ENCODE measurements around the gene NKIRAS1. TPM values are rescaled to one million over a fixed set of nuclear protein-coding genes. Genes with fewer than 3 reads are reported as not detected.

Gene NKIRAS1
- total and polyA plus RNA-seq, 12 donors = 9.4 to 24.2 (median 19.1) TPM

DNA sequence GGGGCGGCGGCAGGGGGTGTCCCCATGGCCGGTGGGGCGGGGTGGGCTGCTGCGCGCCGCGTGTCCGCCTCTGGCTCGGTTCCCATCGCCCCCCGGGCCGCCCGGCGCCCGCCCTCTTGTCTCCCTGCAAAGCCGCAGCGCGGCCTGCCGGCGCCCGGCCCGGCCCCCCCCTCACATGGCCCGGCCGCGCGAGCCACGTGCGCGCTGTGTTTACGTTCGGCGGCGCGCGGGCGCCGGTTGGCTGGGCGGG is 28.8 kb upstream of the NKIRAS1 start:
- no peak for DNase-seq
- Histone ChIP-seq H3K4me1 (peaks cover 19 to 51% (median 49%) of the 10 kb centered on the region in 9 donors), H3K36me3 (peaks cover 0 to 5% (median 0%) of the 10 kb centered on the region in 9 donors), H3K27ac (peak overlapping the region; percentile 87 to 100 (median 98)), H3K9me3 (no peaks in the 10 kb centered on the region), H3K27me3 (no peaks in the 10 kb centered on the region), H3K4me3 (peak overlapping the region; percentile 55 to 96 (median 74))
- intact Hi-C loops (cut with DNase I) = loop anchor here in 6 of 10 donors (1.0 to 2.0 kb wide), 2 partner anchors 28 to 29 kb away; partner anchors contain the start of genes RPL15 (in 6 of the 6) and NKIRAS1 (in 4 of the 6)
- 1% methylated on average over 34 to 39 of the region's 39 CpGs for WGBS, 2 donors
- no peak for ATAC-seq
- TF ChIP-seq, protein P1, sequence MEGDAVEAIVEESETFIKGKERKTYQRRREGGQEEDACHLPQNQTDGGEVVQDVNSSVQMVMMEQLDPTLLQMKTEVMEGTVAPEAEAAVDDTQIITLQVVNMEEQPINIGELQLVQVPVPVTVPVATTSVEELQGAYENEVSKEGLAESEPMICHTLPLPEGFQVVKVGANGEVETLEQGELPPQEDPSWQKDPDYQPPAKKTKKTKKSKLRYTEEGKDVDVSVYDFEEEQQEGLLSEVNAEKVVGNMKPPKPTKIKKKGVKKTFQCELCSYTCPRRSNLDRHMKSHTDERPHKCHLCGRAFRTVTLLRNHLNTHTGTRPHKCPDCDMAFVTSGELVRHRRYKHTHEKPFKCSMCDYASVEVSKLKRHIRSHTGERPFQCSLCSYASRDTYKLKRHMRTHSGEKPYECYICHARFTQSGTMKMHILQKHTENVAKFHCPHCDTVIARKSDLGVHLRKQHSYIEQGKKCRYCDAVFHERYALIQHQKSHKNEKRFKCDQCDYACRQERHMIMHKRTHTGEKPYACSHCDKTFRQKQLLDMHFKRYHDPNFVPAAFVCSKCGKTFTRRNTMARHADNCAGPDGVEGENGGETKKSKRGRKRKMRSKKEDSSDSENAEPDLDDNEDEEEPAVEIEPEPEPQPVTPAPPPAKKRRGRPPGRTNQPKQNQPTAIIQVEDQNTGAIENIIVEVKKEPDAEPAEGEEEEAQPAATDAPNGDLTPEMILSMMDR (IDR thresholded peaks at IDR 0.05) = no peak

DNA sequence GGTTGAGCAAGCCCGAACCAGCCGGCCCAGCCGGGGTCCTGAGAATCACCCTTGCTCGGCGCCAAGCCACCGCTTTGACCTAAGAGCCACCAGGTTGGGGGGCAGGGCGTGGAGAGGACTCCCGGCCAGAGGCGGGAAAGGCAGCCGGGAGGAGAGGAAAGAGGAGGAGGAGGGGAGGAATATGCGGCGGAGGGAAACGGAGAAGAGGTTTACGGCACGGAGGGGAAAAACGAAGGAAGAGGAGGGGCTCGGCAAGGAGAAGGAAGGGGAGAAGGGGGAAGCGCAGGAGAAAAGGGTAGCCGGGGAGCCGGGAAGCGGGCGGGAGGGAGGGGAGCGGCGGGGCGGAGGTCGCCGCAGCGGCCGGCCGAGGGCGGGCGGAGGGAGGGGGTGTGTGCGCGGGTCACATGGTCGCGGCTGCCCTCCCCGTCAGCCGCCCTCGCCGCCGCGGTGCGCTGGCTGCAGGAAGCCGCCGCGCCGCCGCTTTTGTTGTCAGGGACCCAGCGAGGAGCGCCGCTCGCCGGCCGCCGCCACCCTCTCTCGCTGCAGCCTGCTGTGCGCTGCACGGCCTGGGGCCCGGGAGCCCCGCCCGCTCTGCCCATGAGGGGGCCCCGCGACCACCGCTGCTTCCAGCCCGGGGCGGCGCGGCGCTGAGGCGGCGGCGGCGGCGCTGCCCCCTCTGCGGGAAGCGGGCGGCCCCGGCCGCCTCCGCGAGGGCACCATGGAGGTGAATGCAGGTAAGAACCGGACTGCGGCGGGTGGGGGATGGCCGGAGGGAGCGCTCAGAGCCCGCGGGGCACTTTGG is 28.3 kb upstream of the NKIRAS1 start, which contains the start of gene NR1D2:
Gene NR1D2, plus strand, starts transcription at position 426 of the 802 bp plus-strand sequence. Its CDS starts 293 bp downstream, at position 719.
- TF ChIP-seq, protein P1 (IDR thresholded peaks at IDR 0.05) = peak in 2 of 9 donors; percentile 6 to 25
- WGBS, 2 donors = 0 to 1% methylated on average over 51 to 87 of the region's 88 CpGs
- Histone ChIP-seq H3K36me3 (peaks cover 0 to 5% (median 0%) of the 10 kb centered on the region in 9 donors), H3K4me3 (peak within 1 kb of the TSS; percentile 67 to 96 (median 79)), H3K27me3 (no peaks in the 10 kb centered on the region), H3K27ac (peak within 1 kb of the TSS; percentile 87 to 100 (median 98)), H3K9me3 (no peaks in the 10 kb centered on the region), H3K4me1 (peaks cover 19 to 46% (median 43%) of the 10 kb centered on the region in 9 donors)
- peak; percentile 89 for DNase-seq
- peak; percentile 65 to 79 (median 77) for ATAC-seq
- intact Hi-C loops (cut with DNase I) = loop anchor here in 6 of 10 donors (1.0 to 2.0 kb wide), 2 partner anchors 28 kb away; partner anchors contain the start of genes RPL15 (in 6 of the 6) and NKIRAS1 (in 4 of the 6)

DNA sequence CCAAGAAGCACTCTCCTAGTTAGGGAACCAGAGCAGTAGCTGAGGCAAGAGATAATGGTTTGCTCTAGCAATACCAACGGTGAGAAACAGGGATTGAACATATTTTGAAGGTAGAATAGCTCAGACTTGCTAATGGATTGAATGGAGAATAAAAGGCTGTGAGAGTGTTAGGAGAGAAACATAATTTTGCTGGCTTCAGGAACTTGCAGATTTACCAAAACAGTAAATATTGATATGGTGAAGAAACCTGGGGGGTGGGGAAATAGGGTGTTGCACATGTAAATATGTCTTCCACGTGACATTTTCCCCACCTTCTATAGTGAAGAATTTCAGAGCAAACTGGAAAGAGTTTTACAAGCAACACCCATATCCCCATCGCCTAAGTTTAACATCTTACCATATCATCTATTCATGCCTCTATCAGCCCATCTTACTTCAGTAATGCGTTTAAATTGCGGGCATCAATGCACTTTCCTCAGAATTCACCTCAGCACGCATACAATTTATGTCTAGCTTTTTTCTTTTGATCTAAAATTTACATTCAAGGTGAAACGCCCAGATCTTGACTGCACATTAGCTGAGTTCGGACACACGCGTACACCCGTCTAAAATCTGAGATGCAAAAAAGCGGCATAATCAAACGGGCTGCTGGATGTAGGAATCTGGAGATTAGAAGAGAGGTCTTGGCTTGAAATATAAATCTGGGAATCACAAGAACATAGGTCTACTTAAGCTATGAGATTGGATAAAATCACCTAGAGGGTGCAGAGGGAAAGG is 27.4 kb upstream of the NKIRAS1 start:
- DNase-seq = no peak
- intact Hi-C loops (cut with DNase I) = loop anchor here in 4 of 10 donors (2.0 kb wide), 1 partner anchor 27 kb away; the partner anchor contains the start of genes NKIRAS1 (in 4 of the 4) and RPL15 (in 4 of the 4)
- Histone ChIP-seq H3K36me3 (peaks cover 0 to 5% (median 0%) of the 10 kb centered on the region in 9 donors), H3K9me3 (no peaks in the 10 kb centered on the region), H3K27me3 (no peaks in the 10 kb centered on the region), H3K27ac (peak overlapping the region in 9 of 10 donors; percentile 87 to 100 (median 97)), H3K4me3 (peak overlapping the region; percentile 55 to 96 (median 74)), H3K4me1 (peaks cover 15 to 37% (median 35%) of the 10 kb centered on the region in 9 donors)
- TF ChIP-seq, protein P1 (IDR thresholded peaks at IDR 0.05) = no peak
- WGBS, 2 donors = 11 to 13% methylated on average over 13 of the region's 13 CpGs
- ATAC-seq = no peak

DNA sequence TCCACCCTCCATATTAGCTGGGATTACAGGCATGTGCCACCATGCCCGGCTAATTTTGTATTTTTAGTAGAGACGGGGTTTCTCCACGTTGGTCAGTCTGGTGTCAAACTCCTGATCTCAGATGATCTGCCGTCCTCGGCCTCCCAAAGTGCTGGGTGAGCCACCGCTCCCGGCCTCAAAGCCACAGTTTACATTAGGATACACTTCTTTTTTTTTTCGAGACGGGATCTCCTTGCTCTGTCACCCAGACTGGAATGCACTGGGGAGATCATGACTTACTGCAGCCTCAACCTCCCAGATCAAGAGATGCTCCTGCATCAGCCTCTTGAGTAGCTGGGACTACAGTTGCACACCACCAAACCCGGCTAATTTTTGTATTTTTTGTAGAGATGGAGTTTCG is 25.8 kb upstream of the NKIRAS1 start:
- intact Hi-C loops (cut with DNase I) = no loop called here
- peaks cover 6 to 21% (median 18%) of the 10 kb centered on the region in 9 donors for H3K4me1 ChIP-seq
- TF ChIP-seq, protein P1 (IDR thresholded peaks at IDR 0.05) = no peak
- no peaks in the 10 kb centered on the region for H3K27me3 ChIP-seq
- H3K9me3 ChIP-seq = peaks cover 0 to 4% (median 0%) of the 10 kb centered on the region in 11 donors
- H3K27ac ChIP-seq = no peak overlapping the region
- DNase-seq = no peak
- H3K4me3 ChIP-seq = no peak overlapping the region
- H3K36me3 ChIP-seq = peaks cover 0 to under 1% (median 0%) of the 10 kb centered on the region in 9 donors
- no peak for ATAC-seq
- 93 to 94% methylated on average over 11 of the region's 11 CpGs for WGBS, 2 donors

Data from heart right ventricle (tissue), 16 donors.